Renal pelvis (tissue), 4 donors: ENCODE measurements around the gene LRTM1. TPM values are rescaled to one million over a fixed set of nuclear protein-coding genes. Genes with fewer than 3 reads are reported as not detected.

Experiments
- DNase-seq: peaks from one replicate; pipeline ENCODE4 v3.0.0-alpha.2; 2013
- polyA plus RNA-seq, 3 donors: library from polyadenylated mRNA; unstranded; fragments of 120-200 nt; gene quantifications; one replicate each; pipeline ENCODE4 v1.2.1, GENCODE V29; 2013; ENCODE audit not compliant: insufficient read length in 3 of 3

LRTM1 gene
- polyA plus RNA-seq, 3 donors: 0.10 TPM; not detected in 2

GRCh38 chr3:54897028-54897711, 30.7 kb downstream of the LRTM1 start:
- no peak for DNase-seq

- DNase-seq: no peak
Observed at GRCh38 chr3:54895613-54896012, 32.2 kb downstream of the LRTM1 start.

GRCh38 chr3:54892168-54892567, 35.7 kb downstream of the LRTM1 start:
- DNase-seq: no peak

- DNase-seq: peak; percentile 60
Observed at GRCh38 chr3:54891540-54891897, 36.3 kb downstream of the LRTM1 start.

- no peak for DNase-seq
Observed at GRCh38 chr3:54889731-54890130, 38.1 kb downstream of the LRTM1 start.

GRCh38 chr3:54888873-54889272, 39.0 kb downstream of the LRTM1 start:
- DNase-seq: no peak

- DNase-seq: no peak
Observed at GRCh38 chr3:54888162-54888561, 39.7 kb downstream of the LRTM1 start.

GRCh38 chr3:54882129-54882833, 45.6 kb downstream of the LRTM1 start:
- no peak for DNase-seq

GRCh38 chr3:54878145-54878544, 49.7 kb downstream of the LRTM1 start:
- no peak for DNase-seq

GRCh38 chr3:54877730-54878129, 50.1 kb downstream of the LRTM1 start:
- no peak for DNase-seq

GRCh38 chr3:54876694-54877093, 51.2 kb downstream of the LRTM1 start:
- DNase-seq: no peak

GRCh38 chr3:54875596-54876268, 52.1 kb downstream of the LRTM1 start:
- no peak for DNase-seq

- no peak for DNase-seq
Observed at GRCh38 chr3:54874816-54875556, 52.9 kb downstream of the LRTM1 start.

GRCh38 chr3:54873059-54874010, 54.5 kb downstream of the LRTM1 start:
- no peak for DNase-seq

- no peak for DNase-seq
Observed at GRCh38 chr3:54871867-54872266, 56.0 kb downstream of the LRTM1 start.

- peak; percentile 66 for DNase-seq
Observed at GRCh38 chr3:54870423-54870822, 57.4 kb downstream of the LRTM1 start.
